Caco-2 (cell line): ENCODE results near the gene EDN1. TPM values are rescaled to one million over a fixed set of nuclear protein-coding genes. Genes with fewer than 3 reads are reported as not detected.

Experiments used
- BruUV-seq: library from RNA; stranded (reverse); fragments of 400-500 nt; replicated peaks from 2 replicates; lab custom pipeline; 2021; lab: Mats Ljungman, UMichigan
- CTCF ChIA-PET: fragments of 300-600 bp; sonication (Branson Sonifier 250); formaldehyde crosslinking; loops from one replicate; lab custom pipeline; 2022; ENCODE audit warnings: antibody characterized with exemption; lab: Charles Lee
- POLR2A ChIA-PET: fragments of 300-600 bp; sonication (Branson Sonifier 250); formaldehyde crosslinking; loops from one replicate; lab custom pipeline; 2022; ENCODE audit warnings: antibody characterized with exemption; lab: Charles Lee
- DNase-seq, 2 experiments: peaks; one replicate each; pipeline versions ENCODE4 v3.0.0 to v3.0.0-alpha.2; 2020 to 2022
- H3K27me3 ChIP-seq: replicated peaks from 2 replicates; pipeline ENCODE4 v1.6.0; 2011; ENCODE audit warnings: low read length; ENCODE audit not compliant: control insufficient read depth, insufficient read depth
- H3K36me3 ChIP-seq: 2 replicates; pipeline ENCODE4 v1.5.1; 2011; ENCODE audit warnings: low read length; ENCODE audit not compliant: control insufficient read depth, insufficient read depth
- H3K4me1 ChIP-seq: fragments of 250-450 bp; sonication (Bioruptor Pico); 2 replicates; pipeline ENCODE4 v1.5.1; 2020; ENCODE audit warnings: mild to moderate bottlenecking
- H3K4me3 ChIP-seq: 2 replicates; pipeline ENCODE4 v1.5.1; 2011; ENCODE audit warnings: low read depth, mild to moderate bottlenecking, control low read depth, low read length
- H3K9me3 ChIP-seq: fragments of 250-450 bp; sonication (Bioruptor Pico); 2 replicates; pipeline ENCODE4 v1.5.1; 2020; ENCODE audit warnings: mild to moderate bottlenecking, moderate library complexity
- H3K27ac Mint-ChIP-seq: one replicate; pipeline ENCODE4 v1.8.0; 2022; ENCODE audit warnings: mixed read lengths; ENCODE audit not compliant: unreplicated experiment
- H3K27me3 Mint-ChIP-seq: one replicate; pipeline ENCODE4 v1.8.0; 2022; ENCODE audit warnings: mixed read lengths; ENCODE audit not compliant: insufficient read depth, unreplicated experiment
- H3K36me3 Mint-ChIP-seq: one replicate; pipeline ENCODE4 v1.8.0; 2022; ENCODE audit warnings: mild to moderate bottlenecking, mixed read lengths; ENCODE audit not compliant: insufficient read depth, unreplicated experiment
- H3K4me1 Mint-ChIP-seq: one replicate; pipeline ENCODE4 v1.8.0; 2022; ENCODE audit warnings: low read depth, mixed read lengths; ENCODE audit not compliant: unreplicated experiment
- H3K4me3 Mint-ChIP-seq: one replicate; pipeline ENCODE4 v1.8.0; 2022; ENCODE audit warnings: mild to moderate bottlenecking, moderate library complexity, mixed read lengths; ENCODE audit not compliant: unreplicated experiment
- H3K9me3 Mint-ChIP-seq: one replicate; pipeline ENCODE4 v1.8.0; 2022; ENCODE audit warnings: mixed read lengths; ENCODE audit not compliant: unreplicated experiment
- intact Hi-C: fragments of 100-400 bp; cut with micrococcal nuclease; formaldehyde crosslinking; loops from one replicate; pipeline ENCODE4 v1.10.0; 2022; ENCODE audit not compliant: unreplicated experiment
- total RNA-seq: library from RNA; stranded (reverse); gene quantifications from 2 replicates; pipeline ENCODE4 v1.2.3, GENCODE V29; 2022
- TF ChIP-seq, protein P1 (sequence below), 2 experiments: fragments of 200-600 bp in 1 of 2; IDR thresholded peaks; 1 replicate in 1 of 2; 2 replicates in 1 of 2; pipeline versions ENCODE4 v1.5.1 to v1.8.0; 2011 to 2022; ENCODE audit warnings: antibody characterized with exemption in 1 of 2, control low read depth in 1 of 2, inconsistent platforms in 1 of 2, low read depth in 1 of 2, low read length in 1 of 2, mild to moderate bottlenecking in 1 of 2, moderate library complexity in 1 of 2; ENCODE audit not compliant: insufficient read depth in 1 of 2, severe bottlenecking in 1 of 2, unreplicated experiment in 1 of 2

EDN1 gene
- total RNA-seq, 1 experiment from 2014 or later, result 14.0 TPM

DNA sequence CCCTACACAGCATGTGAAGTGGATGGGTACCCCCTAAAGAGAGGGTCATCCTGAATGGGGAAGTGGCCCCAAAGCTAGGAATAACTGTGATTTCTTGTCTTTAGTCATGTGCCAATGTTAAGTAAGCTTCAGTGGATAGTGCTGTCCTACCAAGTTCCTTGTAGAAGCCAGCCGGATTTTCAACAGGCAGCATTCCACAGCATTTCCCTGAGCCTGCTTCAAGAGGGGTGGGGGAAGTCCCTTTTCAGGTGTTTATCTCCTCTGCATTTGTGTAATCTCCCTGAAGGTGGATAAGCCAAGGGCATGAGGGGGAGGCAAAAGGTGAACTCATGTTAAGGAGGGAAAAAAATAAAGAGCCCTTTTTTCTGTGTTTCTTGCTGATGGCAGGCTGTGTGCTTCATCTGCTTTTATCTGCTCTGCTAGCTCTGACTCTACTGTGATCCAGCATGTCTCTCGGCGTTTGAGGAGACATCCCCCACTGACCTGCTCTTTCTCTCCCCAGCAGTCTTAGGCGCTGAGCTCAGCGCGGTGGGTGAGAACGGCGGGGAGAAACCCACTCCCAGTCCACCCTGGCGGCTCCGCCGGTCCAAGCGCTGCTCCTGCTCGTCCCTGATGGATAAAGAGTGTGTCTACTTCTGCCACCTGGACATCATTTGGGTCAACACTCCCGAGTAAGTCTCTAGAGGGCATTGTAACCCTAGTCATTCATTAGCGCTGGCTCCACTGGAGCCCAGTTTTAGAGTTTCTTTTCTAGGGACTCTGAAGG, 1.9 kb downstream of the EDN1 start:
- peak overlapping the region; percentile 50 for H3K4me3 ChIP-seq
- TSS peak; percentile 1 for BruUV-seq

DNA sequence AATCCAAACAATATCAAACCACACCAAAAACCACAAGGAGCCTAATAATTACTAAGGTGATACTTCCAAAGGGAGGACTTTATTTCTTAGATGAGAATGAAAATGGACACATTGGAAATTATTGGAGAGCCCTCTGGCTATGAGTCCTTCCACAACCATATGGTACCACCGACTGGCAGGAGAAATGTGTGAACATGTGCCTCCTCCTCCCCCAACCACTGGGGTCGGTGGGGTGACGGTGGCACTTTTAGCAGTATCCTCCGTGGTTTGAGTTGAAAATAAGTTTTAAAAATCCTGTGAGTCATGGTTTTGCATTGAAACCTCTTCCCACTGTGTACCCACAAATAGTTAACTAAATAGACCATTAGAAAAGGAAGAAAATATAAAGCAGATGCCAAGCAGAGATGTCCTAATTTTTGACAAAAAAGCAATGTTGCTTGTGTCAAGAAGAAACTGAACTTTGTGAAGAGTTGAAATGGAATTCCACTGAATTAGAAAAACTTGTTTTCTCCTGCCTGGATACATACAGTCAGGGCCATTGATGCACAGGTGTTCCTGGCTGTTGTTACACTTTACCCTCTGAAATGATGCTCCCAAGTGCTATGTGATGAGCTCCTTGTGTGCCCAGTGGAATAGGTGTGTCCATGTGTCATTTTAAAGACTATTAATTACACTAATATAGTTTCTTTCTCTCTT, 3.2 kb downstream of the EDN1 start:
- Histone ChIP-seq H3K27me3 (no peaks in the 10 kb centered on the region), H3K9me3 (no peaks in the 10 kb centered on the region), H3K36me3 (no peaks in the 10 kb centered on the region; the same call in 1 of the 2 replicates), H3K4me3 (no peak overlapping the region), H3K4me1 (peaks cover 57% of the 10 kb centered on the region)
- Mint-ChIP-seq H3K27ac (peak overlapping the region; percentile 82), H3K36me3 (peaks cover 69% of the 10 kb centered on the region), H3K27me3 (no peaks in the 10 kb centered on the region), H3K9me3 (no peaks in the 10 kb centered on the region), H3K4me3 (peak overlapping the region; percentile 86), H3K4me1 (peaks cover 42% of the 10 kb centered on the region)
- POLR2A ChIA-PET, result interaction anchor here (0.6 kb wide), 1 partner anchor 118 kb away, joined by 3 read pairs; no protein-coding TSS in a partner anchor
- no TSS peak for BruUV-seq
- TF ChIP-seq, protein P1, sequence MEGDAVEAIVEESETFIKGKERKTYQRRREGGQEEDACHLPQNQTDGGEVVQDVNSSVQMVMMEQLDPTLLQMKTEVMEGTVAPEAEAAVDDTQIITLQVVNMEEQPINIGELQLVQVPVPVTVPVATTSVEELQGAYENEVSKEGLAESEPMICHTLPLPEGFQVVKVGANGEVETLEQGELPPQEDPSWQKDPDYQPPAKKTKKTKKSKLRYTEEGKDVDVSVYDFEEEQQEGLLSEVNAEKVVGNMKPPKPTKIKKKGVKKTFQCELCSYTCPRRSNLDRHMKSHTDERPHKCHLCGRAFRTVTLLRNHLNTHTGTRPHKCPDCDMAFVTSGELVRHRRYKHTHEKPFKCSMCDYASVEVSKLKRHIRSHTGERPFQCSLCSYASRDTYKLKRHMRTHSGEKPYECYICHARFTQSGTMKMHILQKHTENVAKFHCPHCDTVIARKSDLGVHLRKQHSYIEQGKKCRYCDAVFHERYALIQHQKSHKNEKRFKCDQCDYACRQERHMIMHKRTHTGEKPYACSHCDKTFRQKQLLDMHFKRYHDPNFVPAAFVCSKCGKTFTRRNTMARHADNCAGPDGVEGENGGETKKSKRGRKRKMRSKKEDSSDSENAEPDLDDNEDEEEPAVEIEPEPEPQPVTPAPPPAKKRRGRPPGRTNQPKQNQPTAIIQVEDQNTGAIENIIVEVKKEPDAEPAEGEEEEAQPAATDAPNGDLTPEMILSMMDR (IDR thresholded peaks at IDR 0.05; ENCODE audit: insufficient read depth in 1 of 2, low read depth in 1 of 2, low read length in 1 of 2, severe bottlenecking in 1 of 2, unreplicated experiment in 1 of 2), result no peak
- CTCF ChIA-PET, result interaction anchor here (5.7 kb wide), 1 partner anchor 310 kb away, joined by 39 read pairs; no protein-coding TSS in a partner anchor
- DNase-seq, result no peak
- intact Hi-C loops, result loop anchor here (2.0 to 5.0 kb wide), 2 partner anchors 77 to 149 kb away; no protein-coding TSS in a partner anchor

More for the DNA sequence above, 1.9 kb downstream of the EDN1 start:
- Mint-ChIP-seq H3K27ac (peak overlapping the region; percentile 82), H3K4me3 (peak overlapping the region; percentile 86), H3K27me3 (no peaks in the 10 kb centered on the region), H3K4me1 (peaks cover 43% of the 10 kb centered on the region), H3K9me3 (no peaks in the 10 kb centered on the region), H3K36me3 (peaks cover 58% of the 10 kb centered on the region)
- intact Hi-C loops, result loop anchor here (1.0 to 5.0 kb wide), 6 partner anchors 39 to 311 kb away; no protein-coding TSS in a partner anchor
- H3K36me3 ChIP-seq, result no peaks in the 10 kb centered on the region; the same call in 1 of the 2 replicates
- no peaks in the 10 kb centered on the region for H3K27me3 ChIP-seq
- TF ChIP-seq, protein P1 (IDR thresholded peaks at IDR 0.05; ENCODE audit: insufficient read depth in 1 of 2, low read depth in 1 of 2, low read length in 1 of 2, severe bottlenecking in 1 of 2, unreplicated experiment in 1 of 2), result peak; percentile 44 to 50
- DNase-seq, result peak; percentile 70 to 75
- ChIA-PET POLR2A (interaction anchor here (1.1 to 2.5 kb wide), 2 partner anchors 32 to 40 kb away, joined by 6 to 15 read pairs; no protein-coding TSS in a partner anchor), CTCF (interaction anchor here (0.6 to 5.7 kb wide), 10 partner anchors 32 to 708 kb away, joined by 3 to 39 read pairs (median 4); no protein-coding TSS in a partner anchor)
- peaks cover 43% of the 10 kb centered on the region for H3K4me1 ChIP-seq
- no peaks in the 10 kb centered on the region for H3K9me3 ChIP-seq
